GM19239 (cell line): ENCODE data around the gene WWOX.
A peak's percentile ranks its signal among the peaks of the same experiment; 100 is the strongest.

Experiments
- DNase-seq: peaks from one replicate; pipeline ENCODE4 v3.0.0; 2011; ENCODE audit warnings: low spot score; ENCODE audit not compliant: insufficient read length
- FAIRE-seq: peaks from 2 replicates; lab custom pipeline; 2011; peaks lifted over from hg19 to GRCh38; lab: Jason Lieb, UNC

WWOX gene

GRCh38 chr16:79097771-79098170 lies 998.3 kb downstream of the WWOX start:
- DNase-seq (no peak), FAIRE-seq (no peak)

GRCh38 chr16:79098907-79099306 lies 999.5 kb downstream of the WWOX start:
- no peak for FAIRE-seq
- DNase-seq = no peak

GRCh38 chr16:79099716-79100115 lies 1000.3 kb downstream of the WWOX start:
- FAIRE-seq = no peak
- no peak for DNase-seq

- DNase-seq (no peak), FAIRE-seq (no peak)
Observed at GRCh38 chr16:79100447-79100846, 1001.0 kb downstream of the WWOX start.

- FAIRE-seq (no peak), DNase-seq (no peak)
Observed at GRCh38 chr16:79101491-79101890, 1002.0 kb downstream of the WWOX start.

GRCh38 chr16:79104567-79104966 lies 1005.1 kb downstream of the WWOX start:
- DNase-seq (no peak), FAIRE-seq (no peak)

- FAIRE-seq (no peak), DNase-seq (no peak)
Observed at GRCh38 chr16:79107301-79107700, 1007.8 kb downstream of the WWOX start.

GRCh38 chr16:79109771-79110170 lies 1010.3 kb downstream of the WWOX start:
- no peak for FAIRE-seq

GRCh38 chr16:79110242-79110641 lies 1010.8 kb downstream of the WWOX start:
- no peak for DNase-seq
- FAIRE-seq = no peak

More at GRCh38 chr16:79109771-79110170, 1010.3 kb downstream of the WWOX start:
- DNase-seq = no peak

- FAIRE-seq (no peak), DNase-seq (no peak)
Observed at GRCh38 chr16:79110953-79111352, 1011.5 kb downstream of the WWOX start.

GRCh38 chr16:79112462-79112861 lies 1013.0 kb downstream of the WWOX start:
- DNase-seq = no peak
- FAIRE-seq = no peak

GRCh38 chr16:79113826-79114225 lies 1014.4 kb downstream of the WWOX start:
- no peak for FAIRE-seq
- DNase-seq = no peak

- FAIRE-seq (no peak), DNase-seq (no peak)
Observed at GRCh38 chr16:79114759-79115158, 1015.3 kb downstream of the WWOX start.

- FAIRE-seq (no peak), DNase-seq (no peak)
Observed at GRCh38 chr16:79121906-79122305, 1022.5 kb downstream of the WWOX start.

- no peak for FAIRE-seq
- no peak for DNase-seq
Observed at GRCh38 chr16:79122343-79122742, 1022.9 kb downstream of the WWOX start.

- DNase-seq (no peak), FAIRE-seq (no peak)
Observed at GRCh38 chr16:79124016-79124756, 1024.7 kb downstream of the WWOX start.

GRCh38 chr16:79127766-79128165 lies 1028.3 kb downstream of the WWOX start:
- DNase-seq = no peak
- FAIRE-seq = no peak

GRCh38 chr16:79128706-79129105 lies 1029.3 kb downstream of the WWOX start:
- no peak for FAIRE-seq
- DNase-seq = no peak

GRCh38 chr16:79130616-79131015 lies 1031.2 kb downstream of the WWOX start:
- peak; percentile 14 for FAIRE-seq

GRCh38 chr16:79131321-79132075 lies 1032.0 kb downstream of the WWOX start:
- DNase-seq = no peak

More at GRCh38 chr16:79130616-79131015, 1031.2 kb downstream of the WWOX start:
- DNase-seq = no peak

GRCh38 chr16:79132701-79133100 lies 1033.2 kb downstream of the WWOX start:
- FAIRE-seq (no peak), DNase-seq (no peak)

More at GRCh38 chr16:79131321-79132075, 1032.0 kb downstream of the WWOX start:
- no peak for FAIRE-seq
